ENCODE data around the gene ARL3.

DNA sequence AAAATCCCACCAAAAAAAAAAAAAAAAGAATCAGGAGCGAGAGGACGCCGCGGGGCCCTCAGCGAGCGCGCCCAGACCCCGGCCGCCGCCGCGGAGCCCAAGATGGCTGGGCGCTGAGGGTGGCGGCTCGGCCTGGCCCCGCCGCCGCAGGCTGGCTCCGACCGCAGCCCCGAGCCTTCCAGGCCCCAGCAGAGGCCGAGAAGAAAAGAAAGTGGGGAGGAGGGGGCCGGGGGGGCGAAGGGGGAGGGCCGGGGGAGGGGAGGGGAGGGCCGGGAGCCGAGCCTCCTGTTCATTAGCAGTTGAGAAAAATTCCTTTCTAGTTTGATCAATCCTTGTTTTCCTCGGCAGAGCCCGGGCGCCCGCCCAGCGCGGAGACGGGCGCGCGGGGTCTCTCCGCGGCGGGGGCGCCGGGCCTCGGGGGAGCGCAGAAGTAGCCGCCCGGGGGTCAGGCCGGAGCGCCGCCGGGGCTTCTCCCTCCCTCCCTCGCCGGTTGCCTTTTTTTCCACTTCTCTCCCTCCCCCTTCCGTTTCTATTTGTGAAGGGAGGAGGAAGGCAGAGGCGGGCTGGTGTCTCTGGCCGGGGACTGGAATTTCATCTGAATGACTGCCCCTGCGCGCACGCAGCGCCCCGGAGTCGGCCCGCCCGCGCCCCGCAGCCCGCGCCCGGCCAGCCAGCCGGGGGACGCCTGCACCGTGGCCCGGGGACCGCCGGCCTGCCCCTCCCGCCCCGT is 70.7 kb downstream of the ARL3 start:
- TF ChIP-seq EZH2 (IDR thresholded peaks at IDR 0.05; ENCODE audit: borderline replicate concordance, low read length) (no peak), CTCF (conservative IDR thresholded peaks at IDR 0.05 in 1 of 2, IDR thresholded peaks at IDR 0.05 in 1 of 2; ENCODE audit: extremely low read depth in 1 of 2, insufficient read depth in 1 of 2, low read depth in 1 of 2, low read length in 2 of 2) (no peak)

All from mammary epithelial cell (primary cell).